Mesodermal cell (in vitro differentiated cells): ENCODE data around the gene RASA3. TPM values are rescaled to one million over a fixed set of nuclear protein-coding genes. Genes with fewer than 3 reads are reported as not detected.
"Not testable (repeated sequence)": the region's sequence is repeated elsewhere in the genome, so short reads cannot be mapped to it uniquely, and the experiment has no call there.

ENCODE experiments used
- H3K27ac ChIP-seq: 2 replicates; pipeline ENCODE4 v1.7.0; 2013; ENCODE audit warnings: mild to moderate bottlenecking, low read depth, low read length, moderate library complexity; ENCODE audit not compliant: severe bottlenecking
- H3K36me3 ChIP-seq: 2 replicates; pipeline ENCODE4 v1.7.1; 2013; ENCODE audit warnings: mild to moderate bottlenecking, low read length, moderate library complexity; ENCODE audit not compliant: control insufficient read depth, insufficient read depth
- H3K4me1 ChIP-seq: one replicate; pipeline ENCODE4 v1.7.1; 2013; ENCODE audit warnings: mild to moderate bottlenecking, low read length; ENCODE audit not compliant: insufficient read depth, control insufficient read depth, poor library complexity, severe bottlenecking
- H3K4me3 ChIP-seq: 2 replicates; pipeline ENCODE4 v1.7.0; 2013; ENCODE audit warnings: low read length, control low read depth, mild to moderate bottlenecking; ENCODE audit not compliant: insufficient read depth, poor library complexity, severe bottlenecking; ENCODE audit errors: extremely low read depth
- H3K9me3 ChIP-seq: 2 replicates; pipeline ENCODE4 v1.7.1; 2013; ENCODE audit warnings: mild to moderate bottlenecking, low read length, moderate library complexity; ENCODE audit not compliant: control insufficient read depth
- WGBS, 2 experiments: methylation state at CpG; one replicate each; pipeline ENCODE4 v1.1.5; 2013; ENCODE audit warnings: missing lambda C conversion rate in 2 of 2; ENCODE audit not compliant: insufficient coverage in 2 of 2; 5-methylcytosine and 5-hydroxymethylcytosine counted together
- polyA plus RNA-seq, 2 experiments: library from polyadenylated mRNA; stranded (reverse); fragments of 50-300 nt; gene quantifications; one replicate each; pipeline ENCODE4 v1.2.3, GENCODE V29; 2013

Gene RASA3
- polyA plus RNA-seq (2013, experiment 1 of 2) = 52.2 TPM
- polyA plus RNA-seq (2013, experiment 2 of 2) = 45.1 TPM

GRCh38 chr13:114132419-114133121, at the start of gene RASA3:
TSS of gene RASA3 (minus strand) at chr13:114132623. CDS start at chr13:114132489, 134 bp downstream.
- Histone ChIP-seq H3K4me3 (peak within 1 kb of the TSS; percentile 88), H3K9me3 (no peaks in the 10 kb centered on the region), H3K4me1 (peaks cover 28% of the 10 kb centered on the region), H3K27ac (peak within 1 kb of the TSS; percentile 96), H3K36me3 (peaks cover 10% of the 10 kb centered on the region)
- 0% methylated on average over 59 to 67 of the region's 81 CpGs for WGBS, 2 experiments

- no peaks in the 10 kb centered on the region for H3K36me3 ChIP-seq
- 60 to 78% methylated on average over 11 of the region's 13 CpGs for WGBS, 2 experiments
- H3K4me1 ChIP-seq = no peaks in the 10 kb centered on the region
- no peak within 1 kb of the TSS for H3K4me3 ChIP-seq
- H3K27ac ChIP-seq = no peak within 1 kb of the TSS
- H3K9me3 ChIP-seq = no peaks in the 10 kb centered on the region
Measured at GRCh38 chr13:114179087-114179658, 46.8 kb upstream of the RASA3 start, which contains the start of gene CFAP97D2. TSS of gene CFAP97D2 (plus strand) at chr13:114179257. CDS start at chr13:114179331, 74 bp downstream.

- Histone ChIP-seq H3K4me3 (no peak overlapping the region), H3K9me3 (no peaks in the 10 kb centered on the region), H3K27ac (no peak overlapping the region), H3K36me3 (no peaks in the 10 kb centered on the region), H3K4me1 (no peaks in the 10 kb centered on the region)
- 78 to 82% methylated on average over 11 to 12 of the region's 12 CpGs for WGBS, 2 experiments
Measured at GRCh38 chr13:114177245-114178010, 45.0 kb upstream of the RASA3 start.

DNA sequence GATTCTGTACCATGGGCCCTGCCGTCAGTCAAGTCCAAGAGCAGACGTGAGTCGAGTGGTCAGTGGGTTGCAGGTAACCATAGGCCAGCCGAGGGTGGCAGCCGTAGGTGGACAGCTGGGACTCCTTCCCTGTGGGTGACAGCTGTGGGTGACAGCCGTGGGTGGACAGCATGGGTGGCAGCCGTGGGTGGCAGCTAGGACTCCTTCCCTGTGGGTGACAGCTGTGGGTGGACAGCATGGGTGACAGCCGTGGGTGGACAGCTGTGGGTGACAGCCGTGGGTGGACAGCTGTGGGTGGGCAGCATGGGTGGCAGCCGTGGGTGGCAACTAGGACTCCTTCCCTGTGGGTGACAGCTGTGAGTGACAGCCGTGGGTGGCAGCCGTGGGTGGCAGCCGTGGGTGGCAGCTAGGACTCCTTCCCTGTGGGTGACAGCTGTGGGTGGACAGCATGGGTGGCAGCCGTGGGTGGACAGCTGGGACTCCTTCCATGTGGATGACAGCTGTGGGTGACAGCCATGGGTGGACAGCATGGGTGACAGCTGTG, 44.0 kb upstream of the RASA3 start:
- H3K4me3 ChIP-seq, H3K9me3 ChIP-seq, H3K4me1 ChIP-seq, H3K27ac ChIP-seq, H3K36me3 ChIP-seq: not testable (repeated sequence)
- WGBS, 2 experiments = 89 to 97% methylated on average over 10 to 13 of the region's 14 CpGs

DNA sequence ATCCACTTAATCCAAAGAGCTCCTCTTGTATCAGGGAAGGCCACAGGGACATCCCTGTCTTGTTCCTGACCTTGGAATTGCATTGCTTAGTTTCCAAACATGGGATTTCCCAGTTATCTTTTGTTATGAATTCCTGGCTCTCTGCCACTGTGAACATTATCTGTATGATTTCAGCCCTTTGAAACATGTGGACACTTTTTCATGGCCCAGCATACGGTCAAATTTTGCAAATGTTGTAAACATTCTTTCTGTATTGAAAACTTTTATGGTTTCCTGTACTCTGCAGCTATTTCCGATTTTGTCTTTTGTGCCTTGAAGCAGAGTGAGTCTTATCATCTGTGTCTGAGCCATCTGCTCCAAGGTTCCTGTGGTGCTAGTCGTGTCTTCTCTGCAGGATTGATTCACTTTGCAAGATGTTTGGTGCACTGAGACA, 42.1 kb upstream of the RASA3 start:
- Histone ChIP-seq H3K9me3 (no peaks in the 10 kb centered on the region), H3K36me3 (no peaks in the 10 kb centered on the region), H3K4me1 (no peaks in the 10 kb centered on the region), H3K4me3 (no peak overlapping the region), H3K27ac (no peak overlapping the region)
- 89 to 93% methylated on average over 3 of the region's 3 CpGs for WGBS, 2 experiments

DNA sequence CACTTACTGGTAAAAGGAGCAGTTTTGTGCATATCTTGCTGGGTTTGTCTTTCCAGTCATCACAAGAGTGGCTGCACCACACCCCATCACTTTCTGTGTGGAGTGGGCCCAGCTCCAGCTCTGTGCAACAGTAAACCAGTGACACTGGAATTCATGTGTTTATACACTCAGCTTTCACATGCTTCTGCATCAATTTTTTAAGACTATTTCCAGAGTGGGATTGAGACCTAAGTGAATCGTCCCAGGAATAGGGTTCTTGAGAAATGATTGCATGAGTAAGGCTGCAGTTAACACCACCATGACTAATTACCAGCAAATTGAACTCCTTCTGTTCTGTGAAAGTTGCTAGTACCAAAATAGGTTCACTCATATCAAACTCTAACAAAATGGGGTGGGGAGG, 41.3 kb upstream of the RASA3 start:
- no CpG with 5 or more reads among the region's 1 CpG for WGBS, 2 experiments

GRCh38 chr13:114173272-114173671, 40.8 kb upstream of the RASA3 start:
- H3K9me3 ChIP-seq = no peaks in the 10 kb centered on the region
- no peaks in the 10 kb centered on the region for H3K4me1 ChIP-seq
- no peak overlapping the region for H3K4me3 ChIP-seq
- no peak overlapping the region for H3K27ac ChIP-seq
- no peaks in the 10 kb centered on the region for H3K36me3 ChIP-seq
- 98% methylated on average over 3 of the region's 3 CpGs for WGBS, 2 experiments

More for the DNA sequence above, 41.3 kb upstream of the RASA3 start:
- no peak overlapping the region for H3K27ac ChIP-seq
- no peak overlapping the region for H3K4me3 ChIP-seq
- no peaks in the 10 kb centered on the region for H3K4me1 ChIP-seq
- H3K9me3 ChIP-seq = no peaks in the 10 kb centered on the region
- no peaks in the 10 kb centered on the region for H3K36me3 ChIP-seq

- 90 to 95% methylated on average over 3 of the region's 5 CpGs for WGBS, 2 experiments
- Histone ChIP-seq H3K4me1 (no peaks in the 10 kb centered on the region), H3K4me3 (no peak overlapping the region), H3K9me3 (no peaks in the 10 kb centered on the region), H3K36me3 (no peaks in the 10 kb centered on the region), H3K27ac (no peak overlapping the region)
Measured at GRCh38 chr13:114167885-114168284, 35.5 kb upstream of the RASA3 start.

- H3K4me3 ChIP-seq = no peak overlapping the region
- no peak overlapping the region for H3K27ac ChIP-seq
- no peaks in the 10 kb centered on the region for H3K4me1 ChIP-seq
- no peaks in the 10 kb centered on the region for H3K9me3 ChIP-seq
- WGBS, 2 experiments = 92 to 93% methylated on average over 5 of the region's 5 CpGs
- no peaks in the 10 kb centered on the region for H3K36me3 ChIP-seq
Measured at GRCh38 chr13:114167426-114167825, 35.0 kb upstream of the RASA3 start.

GRCh38 chr13:114166381-114167131, 34.1 kb upstream of the RASA3 start:
- Histone ChIP-seq H3K4me1 (no peaks in the 10 kb centered on the region), H3K27ac (no peak overlapping the region), H3K9me3 (no peaks in the 10 kb centered on the region), H3K36me3 (no peaks in the 10 kb centered on the region), H3K4me3 (no peak overlapping the region)
- WGBS, 2 experiments = 90 to 93% methylated on average over 18 to 20 of the region's 20 CpGs
